PC-9 (cell line): Measurements from ENCODE around the gene DCAKD.

Experiments used
- CTCF ChIP-seq: fragments of 200-600 bp; sonication (generic); conservative IDR thresholded peaks from 2 replicates; pipeline ENCODE4 v1.6.1; 2017; ENCODE audit warnings: mixed run types, antibody characterized with exemption, mild to moderate bottlenecking, moderate library complexity
- EZH2 ChIP-seq: fragments of 200-600 bp; sonication (generic); IDR thresholded peaks from 2 replicates; pipeline ENCODE4 v1.8.0; 2017; ENCODE audit warnings: antibody characterized with exemption, low read depth

DNA sequence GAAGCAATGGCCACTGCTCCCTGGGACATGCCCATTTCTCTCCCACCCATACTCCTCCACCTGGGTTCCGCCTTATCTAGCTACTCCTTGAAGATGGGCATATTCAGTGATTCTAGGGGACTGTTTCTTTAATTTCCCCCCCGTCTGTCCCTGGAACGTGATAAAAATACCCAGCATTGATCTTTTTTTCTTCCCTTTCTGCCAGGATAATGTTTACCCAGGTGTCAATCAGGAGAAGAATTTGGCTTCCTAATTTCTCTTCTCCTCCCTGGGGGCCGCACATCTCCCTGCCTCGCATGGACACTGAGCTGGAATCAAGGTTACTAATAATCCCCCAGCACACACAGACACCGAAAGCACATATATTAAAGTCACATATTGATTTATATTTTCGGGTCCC, 35.2 kb downstream of the DCAKD start:
- TF ChIP-seq CTCF (no peak), EZH2 (no peak)
